H9 (cell line): Measurements from ENCODE around the gene RYR1. TPM values are rescaled to one million over a fixed set of nuclear protein-coding genes. Genes with fewer than 3 reads are reported as not detected.

ENCODE experiments used
- DNase-seq: peaks from one replicate; pipeline ENCODE4 v3.0.0-alpha.2; 2017
- H2AFZ ChIP-seq: one replicate; pipeline ENCODE4 v1.6.1; 2013; ENCODE audit warnings: mild to moderate bottlenecking, low read length, control low read depth, moderate library complexity
- H2AK5ac ChIP-seq: 2 replicates; pipeline ENCODE4 v1.6.1; 2013; ENCODE audit warnings: low read length, control low read depth, mixed read lengths; ENCODE audit not compliant: insufficient read length
- H2BK120ac ChIP-seq: one replicate; pipeline ENCODE4 v1.6.1; 2013; ENCODE audit warnings: low read depth, mild to moderate bottlenecking, low read length, control low read depth, inconsistent platforms; ENCODE audit not compliant: poor library complexity, severe bottlenecking
- H2BK12ac ChIP-seq: 2 replicates; pipeline ENCODE4 v1.6.1; 2013; ENCODE audit warnings: low read length, control low read depth, mixed read lengths, low read depth; ENCODE audit not compliant: insufficient read length
- H2BK15ac ChIP-seq: 2 replicates; pipeline ENCODE4 v1.6.1; 2013; ENCODE audit warnings: low read depth, low read length, control low read depth
- H2BK20ac ChIP-seq: one replicate; pipeline ENCODE4 v1.6.1; 2013; ENCODE audit warnings: low read depth, mild to moderate bottlenecking, low read length, control low read depth, inconsistent platforms; ENCODE audit not compliant: poor library complexity, severe bottlenecking
- H2BK5ac ChIP-seq: 2 replicates; pipeline ENCODE4 v1.6.1; 2013; ENCODE audit warnings: low read length, control low read depth, mixed read lengths; ENCODE audit not compliant: insufficient read length
- H3K14ac ChIP-seq: 2 replicates; pipeline ENCODE4 v1.6.1; 2013; ENCODE audit warnings: low read length, control low read depth; ENCODE audit not compliant: insufficient read depth
- H3K18ac ChIP-seq: 2 replicates; pipeline ENCODE4 v1.6.1; 2013; ENCODE audit warnings: low read depth, mild to moderate bottlenecking, mixed read lengths, low read length, control low read depth; ENCODE audit not compliant: insufficient read length
- H3K23ac ChIP-seq: 2 replicates; pipeline ENCODE4 v1.6.1; 2013; ENCODE audit warnings: low read length, control low read depth, mixed read lengths, low read depth; ENCODE audit not compliant: insufficient read length
- H3K23me2 ChIP-seq: 2 replicates; pipeline ENCODE4 v1.6.1; 2013; ENCODE audit warnings: low read depth, mild to moderate bottlenecking, mixed read lengths, low read length, control low read depth; ENCODE audit not compliant: insufficient read length, poor library complexity, severe bottlenecking
- H3K27ac ChIP-seq: 2 replicates; pipeline ENCODE4 v1.5.1; 2013; ENCODE audit warnings: low read length, control low read depth, mixed read lengths, low read depth; ENCODE audit not compliant: insufficient read length
- H3K27me3 ChIP-seq: 2 replicates; pipeline ENCODE4 v1.6.1; 2013; ENCODE audit warnings: low read length, control low read depth, inconsistent platforms; ENCODE audit not compliant: insufficient read depth
- H3K4ac ChIP-seq: 2 replicates; pipeline ENCODE4 v1.6.1; 2013; ENCODE audit warnings: low read depth, mild to moderate bottlenecking, control low read depth, inconsistent platforms, low read length, moderate library complexity
- H3K4me1 ChIP-seq: 2 replicates; pipeline ENCODE4 v1.6.1; 2013; ENCODE audit warnings: low read length, control low read depth, inconsistent platforms; ENCODE audit not compliant: insufficient read depth
- H3K4me2 ChIP-seq: 2 replicates; pipeline ENCODE4 v1.6.1; 2013; ENCODE audit warnings: low read length, control low read depth, mixed read lengths; ENCODE audit not compliant: insufficient read length, insufficient read depth
- H3K56ac ChIP-seq: 2 replicates; pipeline ENCODE4 v1.6.1; 2013; ENCODE audit warnings: low read depth, mild to moderate bottlenecking, mixed read lengths, low read length, control low read depth; ENCODE audit not compliant: insufficient read length
- H3K79me1 ChIP-seq: 2 replicates; pipeline ENCODE4 v1.6.1; 2013; ENCODE audit warnings: low read depth, mild to moderate bottlenecking, moderate library complexity, low read length, control low read depth, inconsistent platforms; ENCODE audit not compliant: insufficient read depth, poor library complexity, severe bottlenecking
- H3K79me2 ChIP-seq: 2 replicates; pipeline ENCODE4 v1.6.1; 2013; ENCODE audit warnings: low read length, control low read depth, inconsistent platforms; ENCODE audit not compliant: insufficient read depth
- H3K9ac ChIP-seq: 2 replicates; pipeline ENCODE4 v1.6.1; 2013; ENCODE audit warnings: low read length, control low read depth, mixed read lengths; ENCODE audit not compliant: insufficient read length; ENCODE audit errors: extremely low read depth
- H3K9me3 ChIP-seq: one replicate; pipeline ENCODE4 v1.6.1; 2013; ENCODE audit warnings: low read depth, low read length, inconsistent platforms; ENCODE audit not compliant: control insufficient read depth
- H3T11ph ChIP-seq: one replicate; pipeline ENCODE4 v1.6.1; 2013; ENCODE audit warnings: mild to moderate bottlenecking, low read length, control low read depth, inconsistent platforms
- H4K20me1 ChIP-seq: one replicate; pipeline ENCODE4 v1.6.1; 2013; ENCODE audit not compliant: control insufficient read depth, insufficient read length, insufficient read depth
- H4K5ac ChIP-seq: 2 replicates; pipeline ENCODE4 v1.6.1; 2013; ENCODE audit warnings: low read depth, mild to moderate bottlenecking, mixed read lengths, low read length, control low read depth; ENCODE audit not compliant: insufficient read length
- H4K8ac ChIP-seq: replicated peaks from 2 replicates; pipeline ENCODE4 v1.6.1; 2013; ENCODE audit warnings: low read length, control low read depth, mixed read lengths, low read depth; ENCODE audit not compliant: insufficient read length
- H4K91ac ChIP-seq: 2 replicates; pipeline ENCODE4 v1.6.1; 2013; ENCODE audit warnings: low read depth, mild to moderate bottlenecking, moderate library complexity, mixed read lengths, low read length, control low read depth; ENCODE audit not compliant: insufficient read length
- H3K27ac Mint-ChIP-seq, 3 experiments: 2 replicates in 2 of 3; 3 replicates in 1 of 3; pipeline ENCODE4 v1.8.0; 2020 to 2021; ENCODE audit warnings: mixed read lengths in 3 of 3, mild to moderate bottlenecking in 1 of 3, moderate library complexity in 1 of 3
- H3K27me3 Mint-ChIP-seq: 2 replicates; pipeline ENCODE4 v1.8.0; 2021; ENCODE audit warnings: low read depth, mild to moderate bottlenecking, moderate library complexity, mixed read lengths
- H3K36me3 Mint-ChIP-seq, 3 experiments: 2 replicates in 2 of 3; 3 replicates in 1 of 3; pipeline ENCODE4 v1.8.0; 2020 to 2021; ENCODE audit warnings: low read depth in 3 of 3, mixed read lengths in 3 of 3; ENCODE audit not compliant: insufficient read depth in 1 of 3
- H3K4me1 Mint-ChIP-seq, 2 experiments: 2 replicates each; pipeline ENCODE4 v1.8.0; 2020; ENCODE audit warnings: mixed read lengths in 2 of 2
- H3K4me3 Mint-ChIP-seq, 2 experiments: 2 replicates in 1 of 2; 3 replicates in 1 of 2; pipeline ENCODE4 v1.8.0; 2020 to 2021; ENCODE audit warnings: mild to moderate bottlenecking in 2 of 2, mixed read lengths in 2 of 2, moderate library complexity in 1 of 2
- H3K9me3 Mint-ChIP-seq, 2 experiments: 2 replicates in 1 of 2; 3 replicates in 1 of 2; pipeline ENCODE4 v1.8.0; 2020; ENCODE audit warnings: mild to moderate bottlenecking in 2 of 2, mixed read lengths in 2 of 2, moderate library complexity in 1 of 2
- WGBS: extraction: QIAGEN DNeasy Blood & Tissue Kit; methylation state at CpG from one replicate; pipeline ENCODE4 v1.1.7; 2013; ENCODE audit warnings: missing lambda C conversion rate, low lambda C conversion rate, mixed read lengths; ENCODE audit not compliant: insufficient read length; ENCODE audit errors: extremely low coverage; 5-methylcytosine and 5-hydroxymethylcytosine counted together
- total RNA-seq: library from RNA; stranded (reverse); gene quantifications from 2 replicates; pipeline ENCODE4 v1.2.1, GENCODE V29; 2021
- TF ChIP-seq, protein P1 (sequence below): fragments of 200-600 bp; sonication (generic); conservative IDR thresholded peaks from 3 replicates; pipeline ENCODE4 v1.8.0; 2021; ENCODE audit warnings: antibody characterized with exemption, mild to moderate bottlenecking

RYR1 gene
- total RNA-seq, 1 experiment from 2014 or later: 8.9 TPM

DNA sequence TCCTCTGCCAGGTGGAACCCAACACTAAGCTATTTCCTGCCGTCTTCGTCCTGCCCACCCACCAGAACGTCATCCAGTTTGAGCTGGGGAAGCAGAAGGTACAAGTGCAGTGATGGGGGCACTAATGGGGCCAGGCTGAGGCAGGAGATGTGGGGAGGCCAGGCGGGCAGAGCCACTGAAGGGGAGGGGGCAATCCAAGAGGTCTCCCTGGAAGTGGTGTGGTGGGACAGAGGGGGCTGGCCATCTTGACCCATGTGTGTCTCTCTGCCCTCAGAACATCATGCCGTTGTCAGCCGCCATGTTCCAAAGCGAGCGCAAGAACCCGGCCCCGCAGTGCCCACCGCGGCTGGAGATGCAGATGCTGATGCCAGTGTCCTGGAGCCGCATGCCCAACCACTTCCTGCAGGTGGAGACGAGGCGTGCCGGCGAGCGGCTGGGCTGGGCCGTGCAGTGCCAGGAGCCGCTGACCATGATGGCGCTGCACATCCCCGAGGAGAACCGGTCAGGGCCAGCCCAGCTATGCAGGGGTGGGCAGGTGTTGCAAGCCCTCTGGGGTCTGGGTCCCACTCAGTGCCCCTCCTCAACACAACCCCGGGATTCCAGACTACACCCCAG is 49.6 kb downstream of the RYR1 start:
- Histone ChIP-seq H3K56ac (no peak overlapping the region), H2BK20ac (no peak overlapping the region), H2BK120ac (no peak overlapping the region), H3K27me3 (no peaks in the 10 kb centered on the region), H4K91ac (no peak overlapping the region), H2BK15ac (no peak overlapping the region), H3K14ac (no peak overlapping the region), H3K23ac (no peak overlapping the region), H3K79me1 (no peaks in the 10 kb centered on the region), H3K4me2 (no peak overlapping the region), H3K4ac (no peak overlapping the region), H4K5ac (no peak overlapping the region), H2BK5ac (no peak overlapping the region), H4K8ac (no peak overlapping the region), H3K23me2 (no peaks in the 10 kb centered on the region), H3T11ph (no peak overlapping the region), H3K79me2 (no peaks in the 10 kb centered on the region), H2AK5ac (no peak overlapping the region), H3K9me3 (no peaks in the 10 kb centered on the region), H3K27ac (no peak overlapping the region), H3K4me1 (no peaks in the 10 kb centered on the region), H3K9ac (no peak overlapping the region), H2BK12ac (no peak overlapping the region), H3K18ac (no peak overlapping the region), H2AFZ (no peak overlapping the region), H4K20me1 (no peaks in the 10 kb centered on the region)
- WGBS: no CpG with 5 or more reads among the region's 24 CpGs
- no peak for DNase-seq
- no peak overlapping the region for H3K4me3 Mint-ChIP-seq
- H3K9me3 Mint-ChIP-seq: peaks cover 0 to 2% of the 10 kb centered on the region in 2 experiments; a peak in 1 of 5 replicates
- no peaks in the 10 kb centered on the region for H3K4me1 Mint-ChIP-seq
- H3K36me3 Mint-ChIP-seq: peaks cover 40 to 45% (median 40%) of the 10 kb centered on the region in 3 experiments
- TF ChIP-seq, protein P1, sequence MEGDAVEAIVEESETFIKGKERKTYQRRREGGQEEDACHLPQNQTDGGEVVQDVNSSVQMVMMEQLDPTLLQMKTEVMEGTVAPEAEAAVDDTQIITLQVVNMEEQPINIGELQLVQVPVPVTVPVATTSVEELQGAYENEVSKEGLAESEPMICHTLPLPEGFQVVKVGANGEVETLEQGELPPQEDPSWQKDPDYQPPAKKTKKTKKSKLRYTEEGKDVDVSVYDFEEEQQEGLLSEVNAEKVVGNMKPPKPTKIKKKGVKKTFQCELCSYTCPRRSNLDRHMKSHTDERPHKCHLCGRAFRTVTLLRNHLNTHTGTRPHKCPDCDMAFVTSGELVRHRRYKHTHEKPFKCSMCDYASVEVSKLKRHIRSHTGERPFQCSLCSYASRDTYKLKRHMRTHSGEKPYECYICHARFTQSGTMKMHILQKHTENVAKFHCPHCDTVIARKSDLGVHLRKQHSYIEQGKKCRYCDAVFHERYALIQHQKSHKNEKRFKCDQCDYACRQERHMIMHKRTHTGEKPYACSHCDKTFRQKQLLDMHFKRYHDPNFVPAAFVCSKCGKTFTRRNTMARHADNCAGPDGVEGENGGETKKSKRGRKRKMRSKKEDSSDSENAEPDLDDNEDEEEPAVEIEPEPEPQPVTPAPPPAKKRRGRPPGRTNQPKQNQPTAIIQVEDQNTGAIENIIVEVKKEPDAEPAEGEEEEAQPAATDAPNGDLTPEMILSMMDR: no peak
- H3K27ac Mint-ChIP-seq: no peak overlapping the region
- H3K27me3 Mint-ChIP-seq: no peaks in the 10 kb centered on the region
